ENCODE results near the gene PPP1R10.

- no peak for TF ChIP-seq CTCF (IDR thresholded peaks at IDR 0.05)
- TF ChIP-seq EZH2 (IDR thresholded peaks at IDR 0.05): no peak
Measured at GRCh38 chr6:30611856-30612194, 5.2 kb downstream of the PPP1R10 start.
